Liver (tissue), 9 donors: ENCODE data around the gene NUB1. TPM values are rescaled to one million over a fixed set of nuclear protein-coding genes. Genes with fewer than 3 reads are reported as not detected.

Experiments used
- DNase-seq: peaks from one replicate; pipeline ENCODE4 v3.0.0-alpha.2; 2017; ENCODE audit warnings: low spot score
- H3K27ac ChIP-seq, 2 donors: one replicate each; pipeline ENCODE4 v1.7.0; 2013; ENCODE audit warnings: inconsistent platforms in 2 of 2, low read length in 2 of 2, control low read depth in 1 of 2, low read depth in 1 of 2, mild to moderate bottlenecking in 1 of 2
- H3K27me3 ChIP-seq, 4 donors: one replicate each; pipeline versions ENCODE4 v1.6.1 to v1.7.0; 2013; ENCODE audit warnings: low read length in 3 of 4, inconsistent platforms in 1 of 4, mild to moderate bottlenecking in 1 of 4, moderate library complexity in 1 of 4; ENCODE audit not compliant: control insufficient read depth in 4 of 4, insufficient read depth in 4 of 4
- H3K36me3 ChIP-seq, 4 donors: one replicate each; pipeline versions ENCODE4 v1.6.1 to v1.7.0; 2013; ENCODE audit warnings: low read length in 3 of 4, mild to moderate bottlenecking in 3 of 4, low read depth in 1 of 4, moderate library complexity in 1 of 4; ENCODE audit not compliant: control insufficient read depth in 4 of 4, insufficient read depth in 3 of 4
- H3K4me1 ChIP-seq, 4 donors: one replicate each; pipeline versions ENCODE4 v1.6.1 to v1.7.0; 2013; ENCODE audit warnings: low read length in 3 of 4, mild to moderate bottlenecking in 3 of 4, moderate library complexity in 1 of 4; ENCODE audit not compliant: control insufficient read depth in 4 of 4, insufficient read depth in 4 of 4
- H3K4me3 ChIP-seq, 3 donors: one replicate each; pipeline versions ENCODE4 v1.6.1 to v1.7.0; 2013; ENCODE audit warnings: low read length in 3 of 3, control low read depth in 1 of 3, low read depth in 1 of 3, mild to moderate bottlenecking in 1 of 3
- H3K9ac ChIP-seq, 2 donors: one replicate each; pipeline ENCODE4 v1.7.0; 2013; ENCODE audit warnings: low read length in 2 of 2, mild to moderate bottlenecking in 2 of 2, moderate library complexity in 2 of 2, control low read depth in 1 of 2, low read depth in 1 of 2
- H3K9me3 ChIP-seq, 4 donors: one replicate each; pipeline versions ENCODE4 v1.6.1 to v1.7.0; 2013; ENCODE audit warnings: low read length in 3 of 4; ENCODE audit not compliant: control insufficient read depth in 4 of 4
- ATF3 ChIP-seq: IDR thresholded peaks from 2 replicates; pipeline ENCODE4 v1.6.1; 2016; ENCODE audit warnings: antibody characterized with exemption
- CTCF ChIP-seq: fragments of 150-350 bp; IDR thresholded peaks from 2 replicates; pipeline ENCODE4 v1.5.1; 2017; ENCODE audit warnings: improper control_type of control experiment, low read depth, low read length; ENCODE audit not compliant: missing input control
- EGR1 ChIP-seq, 2 donors: IDR thresholded peaks; 2 replicates each; pipeline ENCODE4 v1.6.1; 2016 to 2018; ENCODE audit warnings: antibody characterized with exemption in 2 of 2, low read depth in 2 of 2
- FOXA1 ChIP-seq: IDR thresholded peaks from 2 replicates; pipeline ENCODE4 v1.6.1; 2016; ENCODE audit warnings: antibody characterized with exemption
- FOXA2 ChIP-seq: IDR thresholded peaks from 2 replicates; pipeline ENCODE4 v1.6.1; 2016; ENCODE audit warnings: antibody characterized with exemption
- GABPA ChIP-seq, 2 donors: IDR thresholded peaks in 1 of 2; conservative IDR thresholded peaks in 1 of 2; 2 replicates each; pipeline ENCODE4 v1.6.1; 2016; ENCODE audit warnings: antibody characterized with exemption in 2 of 2, mild to moderate bottlenecking in 1 of 2, moderate library complexity in 1 of 2
- HNF4A ChIP-seq, 2 donors: conservative IDR thresholded peaks; 2 replicates each; pipeline ENCODE4 v1.6.1; 2016; ENCODE audit warnings: antibody characterized with exemption in 2 of 2, mild to moderate bottlenecking in 2 of 2
- HNF4G ChIP-seq: IDR thresholded peaks from 2 replicates; pipeline ENCODE4 v1.6.1; 2016; ENCODE audit warnings: antibody characterized with exemption
- JUND ChIP-seq, 2 donors: IDR thresholded peaks; 2 replicates each; pipeline ENCODE4 v1.6.1; 2016; ENCODE audit warnings: antibody characterized with exemption in 2 of 2
- MAX ChIP-seq: IDR thresholded peaks from 2 replicates; pipeline ENCODE4 v1.6.1; 2016; ENCODE audit warnings: antibody characterized with exemption
- NR2F2 ChIP-seq: IDR thresholded peaks from 2 replicates; pipeline ENCODE4 v1.6.1; 2016; ENCODE audit warnings: antibody characterized with exemption
- RAD21 ChIP-seq, 2 donors: IDR thresholded peaks; 2 replicates each; pipeline ENCODE4 v1.6.1; 2016; ENCODE audit warnings: antibody characterized with exemption in 2 of 2, mild to moderate bottlenecking in 2 of 2
- REST ChIP-seq: IDR thresholded peaks from 2 replicates; pipeline ENCODE4 v1.6.1; 2016; ENCODE audit warnings: antibody characterized with exemption, mild to moderate bottlenecking
- RXRA ChIP-seq, 2 donors: IDR thresholded peaks; 2 replicates each; pipeline ENCODE4 v1.6.1; 2017 to 2018; ENCODE audit warnings: antibody characterized with exemption in 2 of 2, mild to moderate bottlenecking in 1 of 2
- SP1 ChIP-seq: IDR thresholded peaks from 2 replicates; pipeline ENCODE4 v1.6.1; 2018; ENCODE audit warnings: antibody characterized with exemption, mild to moderate bottlenecking
- TAF1 ChIP-seq: conservative IDR thresholded peaks from 2 replicates; pipeline ENCODE4 v1.6.1; 2016; ENCODE audit warnings: antibody characterized with exemption, mild to moderate bottlenecking
- YY1 ChIP-seq: IDR thresholded peaks from 2 replicates; pipeline ENCODE4 v1.6.1; 2016; ENCODE audit warnings: antibody characterized with exemption, mild to moderate bottlenecking
- ZBTB33 ChIP-seq: IDR thresholded peaks from 2 replicates; pipeline ENCODE4 v1.6.1; 2016; ENCODE audit warnings: antibody characterized with exemption
- WGBS: extraction: QIAGEN DNeasy Blood & Tissue Kit; methylation state at CpG from one replicate; pipeline ENCODE4 v1.1.7; 2013; 5-methylcytosine and 5-hydroxymethylcytosine counted together
- polyA plus RNA-seq, 2 donors: library from polyadenylated mRNA; stranded (reverse) in 1 of 2; unstranded in 1 of 2; fragments of 200-250 nt in 1 of 2; fragments of >200 nt in 1 of 2; fragmentation: Nextera tagmentation in 1 of 2; extraction: Ambion mirVana in 1 of 2; gene quantifications; one replicate each; pipeline versions ENCODE4 v1.2.1 to v1.2.3, GENCODE V29; 2013 to 2015
- total RNA-seq, 2 donors: library from RNA; depleted of rRNA; stranded (reverse); fragments of >200 nt; gene quantifications; one replicate each; pipeline ENCODE4 v1.2.3, GENCODE V29; 2014
- donor health status: healthy.
- donor health status: healthy.
- donor health status: healthy.
- donor health status: healthy.
- donor health status: healthy.

The NUB1 gene
- total and polyA plus RNA-seq, 4 donors, result 14.0 to 27.9 (median 18.8) TPM

- TF ChIP-seq GABPA (IDR thresholded peaks at IDR 0.05 in 1 of 2, conservative IDR thresholded peaks at IDR 0.05 in 1 of 2) (no peak), SP1 (no peak), REST (no peak), HNF4A (conservative IDR thresholded peaks at IDR 0.05) (no peak), FOXA2 (no peak)
- no peaks in the 10 kb centered on the region for H3K27me3 ChIP-seq
- no peak overlapping the region for H3K4me3 ChIP-seq
- H3K9ac ChIP-seq, result no peak overlapping the region
- peaks cover 0 to 6% (median 0%) of the 10 kb centered on the region in 4 donors for H3K9me3 ChIP-seq
- H3K27ac ChIP-seq, result no peak overlapping the region
- 83% methylated on average over 7 of the region's 7 CpGs for WGBS
- H3K4me1 ChIP-seq, result no peaks in the 10 kb centered on the region
- no peak for DNase-seq
- no peaks in the 10 kb centered on the region for H3K36me3 ChIP-seq
Observed at GRCh38 chr7:151423226-151423625, 81.6 kb downstream of the NUB1 start.

- no peak for DNase-seq
- no peaks in the 10 kb centered on the region for H3K4me1 ChIP-seq
- H3K27me3 ChIP-seq, result no peaks in the 10 kb centered on the region
- H3K4me3 ChIP-seq, result no peak overlapping the region
- H3K36me3 ChIP-seq, result no peaks in the 10 kb centered on the region
- peaks cover 0 to 6% (median 0%) of the 10 kb centered on the region in 4 donors for H3K9me3 ChIP-seq
- no peak for TF ChIP-seq ZBTB33
- TF ChIP-seq YY1, result no peak
- TF ChIP-seq EGR1 (IDR thresholded peaks at IDR 0.05; ENCODE audit: low read depth in 2 of 2), result no peak
- no peak for TF ChIP-seq JUND (IDR thresholded peaks at IDR 0.05)
- no peak for TF ChIP-seq REST
- TF ChIP-seq HNF4A (conservative IDR thresholded peaks at IDR 0.05), result no peak
- no peak for TF ChIP-seq FOXA1
- TF ChIP-seq SP1, result no peak
- no peak for TF ChIP-seq GABPA (IDR thresholded peaks at IDR 0.05 in 1 of 2, conservative IDR thresholded peaks at IDR 0.05 in 1 of 2)
- TF ChIP-seq MAX, result no peak
- no peak for TF ChIP-seq NR2F2
- no peak for TF ChIP-seq HNF4G
- no peak for TF ChIP-seq TAF1
- no peak for TF ChIP-seq FOXA2
- TF ChIP-seq ATF3, result no peak
- TF ChIP-seq RAD21 (IDR thresholded peaks at IDR 0.05), result no peak
- no peak for TF ChIP-seq RXRA (IDR thresholded peaks at IDR 0.05)
- no peak for TF ChIP-seq CTCF
- WGBS, result 89% methylated on average over 5 of the region's 5 CpGs
- H3K27ac ChIP-seq, result no peak overlapping the region
- H3K9ac ChIP-seq, result no peak overlapping the region
Observed at GRCh38 chr7:151423936-151424335, 82.3 kb downstream of the NUB1 start.
